Stimulated activated CD4-positive, alpha-beta T cell treated with anti-CD3 and anti-CD28 coated beads, Interleukin-4, amount 100 ng/mL, for 48 hours (primary cell): ENCODE results near the gene RBM23.

Source experiments
- DNase-seq, 2 donors: peaks; one replicate each; pipeline ENCODE4 v3.0.0-alpha.2; 2020; ENCODE audit warnings: low read depth in 2 of 2

Gene RBM23

GRCh38 chr14:22886500-22887259 lies 32.3 kb downstream of the RBM23 start:
- DNase-seq: peak; percentile 60 to 64

- DNase-seq: no peak
Observed at GRCh38 chr14:22885975-22886374, 33.0 kb downstream of the RBM23 start.

GRCh38 chr14:22884738-22885523 lies 34.0 kb downstream of the RBM23 start:
- DNase-seq: no peak

- no peak for DNase-seq
Observed at GRCh38 chr14:22884076-22884737, 34.7 kb downstream of the RBM23 start.

GRCh38 chr14:22883173-22883976 lies 35.6 kb downstream of the RBM23 start, which contains the start of gene REM2:
TSS of gene REM2 (plus strand) at chr14:22883222. CDS start at chr14:22883288, 66 bp downstream.
- no peak for DNase-seq

- no peak for DNase-seq
Observed at GRCh38 chr14:22882529-22883172, 36.3 kb downstream of the RBM23 start.

GRCh38 chr14:22882064-22882463 lies 36.9 kb downstream of the RBM23 start:
- DNase-seq: no peak

GRCh38 chr14:22878271-22879246 lies 40.4 kb downstream of the RBM23 start:
- DNase-seq: no peak

- DNase-seq: no peak
Observed at GRCh38 chr14:22877000-22877501, 41.9 kb downstream of the RBM23 start.

- no peak for DNase-seq
Observed at GRCh38 chr14:22875748-22876319, 43.1 kb downstream of the RBM23 start.

- no peak for DNase-seq
Observed at GRCh38 chr14:22875003-22875747, 43.8 kb downstream of the RBM23 start.

- DNase-seq: no peak
Observed at GRCh38 chr14:22872833-22873520, 46.0 kb downstream of the RBM23 start.

- peak; percentile 67 to 68 for DNase-seq
Observed at GRCh38 chr14:22872033-22872832, 46.7 kb downstream of the RBM23 start.

- DNase-seq: peak; percentile 69 to 76
Observed at GRCh38 chr14:22871224-22872032, 47.5 kb downstream of the RBM23 start, which contains the start of gene LRP10. TSS of gene LRP10 (plus strand) at chr14:22871740. CDS start at chr14:22872304, 564 bp downstream.

GRCh38 chr14:22870811-22871223 lies 48.1 kb downstream of the RBM23 start:
- no peak for DNase-seq

GRCh38 chr14:22866874-22867273 lies 52.1 kb downstream of the RBM23 start:
- no peak for DNase-seq
